RCC 7860 (cell line): Measurements from ENCODE around the gene FANCC.

ENCODE experiments used
- DNase-seq: peaks from one replicate; pipeline ENCODE4 v3.0.0-alpha.2; 2015; ENCODE audit warnings: low spot score
- FAIRE-seq: peaks from 2 replicates; lab custom pipeline; 2012; peaks lifted over from hg19 to GRCh38; lab: Jason Lieb, UNC

FANCC gene

GRCh38 chr9:95090023-95090791 is 227.3 kb downstream of the FANCC start:
- DNase-seq (no peak), FAIRE-seq (no peak)

GRCh38 chr9:95089257-95090022 is 228.1 kb downstream of the FANCC start:
- DNase-seq (no peak), FAIRE-seq (no peak)

GRCh38 chr9:95088421-95089161 is 228.9 kb downstream of the FANCC start:
- FAIRE-seq (no peak), DNase-seq (no peak)

GRCh38 chr9:95087659-95088242 is 229.8 kb downstream of the FANCC start:
- no peak for DNase-seq
- no peak for FAIRE-seq

- FAIRE-seq (no peak), DNase-seq (no peak)
Observed at GRCh38 chr9:95086564-95086955, 230.9 kb downstream of the FANCC start.

- FAIRE-seq (no peak), DNase-seq (no peak)
Observed at GRCh38 chr9:95085861-95086563, 231.5 kb downstream of the FANCC start.

- FAIRE-seq = no peak
- DNase-seq = no peak
Observed at GRCh38 chr9:95085036-95085770, 232.3 kb downstream of the FANCC start.

GRCh38 chr9:95084254-95084934 is 233.1 kb downstream of the FANCC start:
- FAIRE-seq = no peak
- no peak for DNase-seq

- DNase-seq (no peak), FAIRE-seq (no peak)
Observed at GRCh38 chr9:95083086-95083768, 234.3 kb downstream of the FANCC start.

GRCh38 chr9:95082401-95083084 is 235.0 kb downstream of the FANCC start:
- DNase-seq (no peak), FAIRE-seq (no peak)

- no peak for FAIRE-seq
- DNase-seq = no peak
Observed at GRCh38 chr9:95081998-95082397, 235.5 kb downstream of the FANCC start.

- FAIRE-seq (no peak), DNase-seq (no peak)
Observed at GRCh38 chr9:95080961-95081647, 236.4 kb downstream of the FANCC start.

- no peak for DNase-seq
- no peak for FAIRE-seq
Observed at GRCh38 chr9:95079461-95079860, 238.0 kb downstream of the FANCC start.

GRCh38 chr9:95078939-95079338 is 238.6 kb downstream of the FANCC start:
- DNase-seq = no peak
- FAIRE-seq = no peak

GRCh38 chr9:95078511-95078910 is 239.0 kb downstream of the FANCC start:
- no peak for DNase-seq
- FAIRE-seq = no peak

GRCh38 chr9:95077766-95078370 is 239.6 kb downstream of the FANCC start:
- DNase-seq = no peak
- no peak for FAIRE-seq

GRCh38 chr9:95077053-95077765 is 240.3 kb downstream of the FANCC start:
- no peak for DNase-seq
- no peak for FAIRE-seq
